NCI-H82 treated with DMSO at 0.1 percent for 48 hours (cell line): ENCODE data around the gene MAGI1.
"Not testable (repeated sequence)": the region's sequence is repeated elsewhere in the genome, so short reads cannot be mapped to it uniquely, and the experiment has no call there.

Experiments used
- DNase-seq: peaks from one replicate; lab custom pipeline; 2025; ENCODE audit not compliant: unreplicated experiment; lab: John Stamatoyannopoulos, UW

MAGI1 gene

GRCh38 chr3:65912647-65913046, 126.1 kb downstream of the MAGI1 start:
- no peak for DNase-seq

- no peak for DNase-seq
These were observed 130.1 kb downstream of the MAGI1 start for GRCh38 chr3:65908588-65908987.

GRCh38 chr3:65907232-65908130, 131.2 kb downstream of the MAGI1 start:
- DNase-seq, result peak; percentile 38

GRCh38 chr3:65905771-65906170, 132.9 kb downstream of the MAGI1 start:
- DNase-seq, result no peak

- DNase-seq, result no peak
These were observed 134.7 kb downstream of the MAGI1 start for GRCh38 chr3:65904016-65904415.

- no peak for DNase-seq
These were observed 136.4 kb downstream of the MAGI1 start for GRCh38 chr3:65902304-65902793.

GRCh38 chr3:65901226-65901625, 137.5 kb downstream of the MAGI1 start:
- no peak for DNase-seq

- DNase-seq, result no peak
These were observed 139.5 kb downstream of the MAGI1 start for GRCh38 chr3:65899226-65899625.

- no peak for DNase-seq
These were observed 141.0 kb downstream of the MAGI1 start for GRCh38 chr3:65897766-65898165.

- no peak for DNase-seq
These were observed 142.4 kb downstream of the MAGI1 start for GRCh38 chr3:65896321-65896720.

- no peak for DNase-seq
These were observed 143.9 kb downstream of the MAGI1 start for GRCh38 chr3:65894679-65895453.

GRCh38 chr3:65894126-65894525, 144.6 kb downstream of the MAGI1 start:
- no peak for DNase-seq

- no peak for DNase-seq
These were observed 145.1 kb downstream of the MAGI1 start for GRCh38 chr3:65893631-65894030.

GRCh38 chr3:65891477-65891876, 147.2 kb downstream of the MAGI1 start:
- DNase-seq, result not testable (repeated sequence)

GRCh38 chr3:65890328-65890727, 148.4 kb downstream of the MAGI1 start:
- no peak for DNase-seq

- no peak for DNase-seq
These were observed 149.0 kb downstream of the MAGI1 start for GRCh38 chr3:65889707-65890099.

- DNase-seq, result no peak
These were observed 149.6 kb downstream of the MAGI1 start for GRCh38 chr3:65888980-65889706.

- DNase-seq, result no peak
These were observed 150.5 kb downstream of the MAGI1 start for GRCh38 chr3:65888196-65888595.

- peak; percentile 52 for DNase-seq
These were observed 152.3 kb downstream of the MAGI1 start for GRCh38 chr3:65886391-65886790.

- no peak for DNase-seq
These were observed 154.6 kb downstream of the MAGI1 start for GRCh38 chr3:65884071-65884470.

GRCh38 chr3:65883613-65884012, 155.1 kb downstream of the MAGI1 start:
- DNase-seq, result no peak
